DND-41 (cell line): ENCODE measurements around the gene POLL.

Experiments
- ATAC-seq: fragments of 200-7000 bp; cut with Tn5 transposase; 3 replicates; pipeline ENCODE4 v1.9.1; 2021; ENCODE audit warnings: low read depth; ENCODE audit not compliant: insufficient read depth
- DNase-seq: peaks from one replicate; pipeline ENCODE4 v3.0.0-alpha.2; 2020
- H2AFZ ChIP-seq: 2 replicates; pipeline ENCODE4 v1.6.0; 2012; ENCODE audit warnings: low read depth, low read length
- H3K27ac ChIP-seq: 2 replicates; pipeline ENCODE4 v1.5.1; 2012; ENCODE audit warnings: low read length, inconsistent platforms
- H3K27me3 ChIP-seq: fragments of 200-600 bp; sonication (generic); 2 replicates; pipeline ENCODE4 v1.6.0; 2012; ENCODE audit warnings: low read length, mild to moderate bottlenecking, inconsistent platforms; ENCODE audit not compliant: insufficient read depth, poor library complexity
- H3K36me3 ChIP-seq: 2 replicates; pipeline ENCODE4 v1.5.1; 2012; ENCODE audit warnings: low read length, inconsistent platforms; ENCODE audit not compliant: insufficient read depth
- H3K4me1 ChIP-seq: 2 replicates; pipeline ENCODE4 v1.5.1; 2012; ENCODE audit warnings: mild to moderate bottlenecking, low read length; ENCODE audit not compliant: insufficient read depth
- H3K4me2 ChIP-seq: 2 replicates; pipeline ENCODE4 v1.6.0; 2012; ENCODE audit warnings: mild to moderate bottlenecking, moderate library complexity, low read length, inconsistent platforms; ENCODE audit not compliant: insufficient read depth
- H3K4me3 ChIP-seq, 2 experiments: fragments of 200-600 bp in 1 of 2; shearing (Covaris generic) in 1 of 2; 2 replicates each; pipeline ENCODE4 v1.5.1; 2012 to 2016; ENCODE audit warnings: inconsistent platforms in 2 of 2, low read length in 2 of 2, mild to moderate bottlenecking in 2 of 2, low read depth in 1 of 2, moderate library complexity in 1 of 2
- H3K79me2 ChIP-seq: 2 replicates; pipeline ENCODE4 v1.6.0; 2012; ENCODE audit warnings: low read length, inconsistent platforms; ENCODE audit not compliant: insufficient read depth
- H3K9ac ChIP-seq: 2 replicates; pipeline ENCODE4 v1.6.0; 2012; ENCODE audit warnings: low read depth, mild to moderate bottlenecking, inconsistent platforms, low read length, moderate library complexity
- H3K9me3 ChIP-seq: 2 replicates; pipeline ENCODE4 v1.5.1; 2012; ENCODE audit warnings: low read length, moderate library complexity, mild to moderate bottlenecking, inconsistent platforms; ENCODE audit not compliant: insufficient read depth, severe bottlenecking
- H4K20me1 ChIP-seq: 2 replicates; pipeline ENCODE4 v1.6.0; 2012; ENCODE audit warnings: low read length; ENCODE audit not compliant: insufficient read depth
- CTCF ChIP-seq: IDR thresholded peaks from 2 replicates; pipeline ENCODE4 v1.5.1; 2012; ENCODE audit warnings: borderline replicate concordance, low read length, moderate library complexity, mild to moderate bottlenecking; ENCODE audit not compliant: poor library complexity, severe bottlenecking; ENCODE audit errors: extremely low read depth
- EZH2 ChIP-seq: IDR thresholded peaks from 3 replicates; pipeline ENCODE4 v1.6.1; 2012; ENCODE audit warnings: borderline replicate concordance, low read depth, mild to moderate bottlenecking, moderate library complexity, low read length, inconsistent platforms; ENCODE audit not compliant: severe bottlenecking

The POLL gene

GRCh38 chr10:101609481-101609880 lies 21.4 kb upstream of the POLL start:
- Histone ChIP-seq H3K27ac (no peak overlapping the region), H2AFZ (no peak overlapping the region), H3K9ac (no peak overlapping the region), H3K36me3 (peaks cover 61% of the 10 kb centered on the region), H4K20me1 (no peaks in the 10 kb centered on the region), H3K9me3 (no peaks in the 10 kb centered on the region), H3K4me2 (no peak overlapping the region), H3K4me1 (no peaks in the 10 kb centered on the region), H3K79me2 (no peaks in the 10 kb centered on the region), H3K4me3 (no peak overlapping the region), H3K27me3 (no peaks in the 10 kb centered on the region)
- no peak for TF ChIP-seq EZH2
- no peak for TF ChIP-seq CTCF
- DNase-seq (no peak), ATAC-seq (no peak)

GRCh38 chr10:101607124-101607523 lies 19.1 kb upstream of the POLL start:
- DNase-seq = no peak
- Histone ChIP-seq H4K20me1 (no peaks in the 10 kb centered on the region), H3K4me2 (no peak overlapping the region), H3K9me3 (no peaks in the 10 kb centered on the region), H3K79me2 (no peaks in the 10 kb centered on the region), H3K9ac (no peak overlapping the region), H3K27ac (no peak overlapping the region), H3K36me3 (peaks cover 58% of the 10 kb centered on the region), H3K27me3 (no peaks in the 10 kb centered on the region), H3K4me1 (no peaks in the 10 kb centered on the region), H2AFZ (no peak overlapping the region), H3K4me3 (no peak overlapping the region)
- TF ChIP-seq EZH2 (no peak), CTCF (no peak)
- no peak for ATAC-seq

- no peak overlapping the region for H3K4me3 ChIP-seq
- ATAC-seq (peak; percentile 97), DNase-seq (peak; percentile 78)
- no peak overlapping the region for H3K9ac ChIP-seq
- no peaks in the 10 kb centered on the region for H3K79me2 ChIP-seq
- TF ChIP-seq EZH2 (no peak), CTCF (peak; percentile 98)
- no peak overlapping the region for H3K4me2 ChIP-seq
- no peak overlapping the region for H3K27ac ChIP-seq
- H3K27me3 ChIP-seq = no peaks in the 10 kb centered on the region
- no peaks in the 10 kb centered on the region for H3K4me1 ChIP-seq
- H2AFZ ChIP-seq = no peak overlapping the region
- H4K20me1 ChIP-seq = no peaks in the 10 kb centered on the region
- H3K36me3 ChIP-seq = peaks cover 18% of the 10 kb centered on the region; the same call in 1 of the 2 replicates
- no peaks in the 10 kb centered on the region for H3K9me3 ChIP-seq
Observed at GRCh38 chr10:101602761-101603398, 14.8 kb upstream of the POLL start.
